Suprapubic skin (tissue), 4 donors: Measurements from ENCODE around the gene DAB1.

Source experiments
- CTCF ChIP-seq, 2 donors: fragments of 200-600 bp in 1 of 2; fragments of 450-650 bp in 1 of 2; sonication (generic) in 1 of 2; IDR thresholded peaks; one replicate each; pipeline ENCODE4 v1.5.1; 2016 to 2019; ENCODE audit warnings: antibody characterized with exemption in 2 of 2, mild to moderate bottlenecking in 1 of 2, moderate library complexity in 1 of 2
- EP300 ChIP-seq: sonication (generic); formaldehyde crosslinking; IDR thresholded peaks from one replicate; pipeline ENCODE4 v1.6.1; 2017; ENCODE audit warnings: antibody characterized with exemption
- POLR2A ChIP-seq, 2 donors: fragments of 450-650 bp; IDR thresholded peaks; one replicate each; pipeline ENCODE4 v1.6.1; 2017; ENCODE audit warnings: antibody characterized with exemption in 2 of 2, mild to moderate bottlenecking in 2 of 2, moderate library complexity in 2 of 2
- POLR2AphosphoS5 ChIP-seq, 3 donors: sonication (generic); formaldehyde crosslinking; IDR thresholded peaks; one replicate each; pipeline ENCODE4 v1.6.1; 2017; ENCODE audit warnings: antibody characterized with exemption in 3 of 3

GRCh38 chr1:57003398-57004139 is 420.3 kb downstream of the DAB1 start:
- TF ChIP-seq CTCF (IDR thresholded peaks at IDR 0.05) (no peak), POLR2AphosphoS5 (IDR thresholded peaks at IDR 0.05) (no peak), POLR2A (IDR thresholded peaks at IDR 0.05) (no peak), EP300 (no peak)
